Thymus (tissue), 11 donors: ENCODE measurements around the gene CDKL4. TPM values are rescaled to one million over a fixed set of nuclear protein-coding genes. Genes with fewer than 3 reads are reported as not detected.
A peak's percentile ranks its signal among the peaks of the same experiment; 100 is the strongest.
"Not testable (repeated sequence)": the region's sequence is repeated elsewhere in the genome, so short reads cannot be mapped to it uniquely, and the experiment has no call there.

Experiments
- DNase-seq, 9 donors: peaks; one replicate each; pipeline ENCODE4 v3.0.0-alpha.2; 2013; ENCODE audit warnings: low spot score in 9 of 9, low read depth in 6 of 9, missing footprints in 1 of 9
- H3K27ac ChIP-seq, 2 donors: one replicate each; pipeline ENCODE4 v1.5.1; 2013; ENCODE audit warnings: control low read depth in 1 of 2, low read depth in 1 of 2, low read length in 1 of 2, mild to moderate bottlenecking in 1 of 2, moderate library complexity in 1 of 2
- H3K27me3 ChIP-seq, 2 donors: one replicate each; pipeline ENCODE4 v1.5.1; 2013; ENCODE audit warnings: low read length in 1 of 2; ENCODE audit not compliant: control insufficient read depth in 2 of 2, insufficient read depth in 1 of 2
- H3K36me3 ChIP-seq, 2 donors: one replicate each; pipeline ENCODE4 v1.5.1; 2013; ENCODE audit warnings: low read length in 1 of 2, mild to moderate bottlenecking in 1 of 2, moderate library complexity in 1 of 2; ENCODE audit not compliant: control insufficient read depth in 2 of 2, insufficient read depth in 2 of 2
- H3K4me1 ChIP-seq, 2 donors: one replicate each; pipeline ENCODE4 v1.5.1; 2013; ENCODE audit warnings: low read length in 2 of 2; ENCODE audit not compliant: control insufficient read depth in 2 of 2, insufficient read depth in 2 of 2
- H3K4me3 ChIP-seq, 2 donors: one replicate each; pipeline ENCODE4 v1.5.1; 2013; ENCODE audit warnings: low read length in 2 of 2, control low read depth in 1 of 2, mild to moderate bottlenecking in 1 of 2
- H3K9me3 ChIP-seq, 2 donors: one replicate each; pipeline ENCODE4 v1.5.1; 2013; ENCODE audit warnings: low read length in 1 of 2, mild to moderate bottlenecking in 1 of 2; ENCODE audit not compliant: control insufficient read depth in 2 of 2, insufficient read depth in 1 of 2
- WGBS: extraction: QIAGEN DNeasy Blood & Tissue Kit; methylation state at CpG from one replicate; pipeline ENCODE4 v1.1.7; 2013; 5-methylcytosine and 5-hydroxymethylcytosine counted together
- polyA plus RNA-seq: library from polyadenylated mRNA; stranded (reverse); fragments of 200-250 nt; gene quantifications from one replicate; pipeline ENCODE4 v1.2.3, GENCODE V29; 2013
- total RNA-seq: library from RNA; stranded (reverse); fragments of 120-200 nt; gene quantifications from one replicate; pipeline ENCODE4 v1.2.4, GENCODE V29; 2013
- donor health status: healthy.

Gene CDKL4
- total and polyA plus RNA-seq, 2 donors = 0.43 to 0.99 TPM

DNA sequence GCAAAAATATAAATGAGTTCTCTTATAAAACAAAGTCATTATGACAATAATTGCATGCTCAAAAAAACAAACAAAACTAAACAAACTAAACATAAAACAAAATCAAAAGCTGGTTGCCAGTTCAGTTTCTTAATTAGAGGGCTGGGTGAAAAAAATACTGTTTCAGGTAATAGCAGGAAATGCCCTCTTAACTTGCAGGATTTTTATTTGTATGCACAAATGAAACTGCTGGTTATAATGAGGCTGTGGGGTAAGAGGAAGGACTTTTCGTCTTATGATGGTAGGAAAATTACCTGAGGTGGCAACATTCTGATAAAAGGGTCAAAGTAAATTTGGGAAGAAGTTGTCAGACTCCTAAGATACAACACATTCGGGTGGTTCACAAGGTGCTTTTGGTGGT lies 21.5 kb upstream of the CDKL4 start:
- no peaks in the 10 kb centered on the region for H3K4me1 ChIP-seq
- no peaks in the 10 kb centered on the region for H3K27me3 ChIP-seq
- H3K4me3 ChIP-seq = no peak overlapping the region
- H3K9me3 ChIP-seq = no peaks in the 10 kb centered on the region
- H3K27ac ChIP-seq = no peak overlapping the region
- peaks cover 0 to 3% of the 10 kb centered on the region in 2 donors for H3K36me3 ChIP-seq
- WGBS = 93% methylated on average over 2 of the region's 2 CpGs
- DNase-seq = no peak

DNA sequence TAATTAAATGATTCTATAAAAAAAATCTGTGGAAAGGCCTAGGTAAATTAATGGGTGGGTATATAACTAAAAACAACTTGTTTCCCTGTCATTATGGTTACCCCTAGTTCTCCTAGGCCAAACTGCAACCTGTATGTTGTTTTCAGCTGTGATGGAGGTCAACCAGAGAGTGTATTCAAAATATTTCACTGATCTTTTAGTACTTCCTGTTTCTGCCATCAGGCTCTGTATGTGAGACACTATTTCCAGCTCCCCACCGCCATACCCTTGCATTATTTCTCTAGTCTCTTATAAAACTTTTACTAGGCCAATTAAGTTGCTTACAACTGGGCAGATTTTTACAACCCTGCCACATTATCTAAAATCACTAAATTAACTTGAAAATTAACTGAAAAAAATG lies 21.0 kb upstream of the CDKL4 start:
- Histone ChIP-seq H3K36me3 (peaks cover 0 to 3% of the 10 kb centered on the region in 2 donors), H3K27me3 (no peaks in the 10 kb centered on the region), H3K9me3 (no peaks in the 10 kb centered on the region), H3K4me3 (no peak overlapping the region), H3K27ac (no peak overlapping the region), H3K4me1 (no peaks in the 10 kb centered on the region)
- no peak for DNase-seq
- WGBS = 94% methylated on average over 1 of the region's 1 CpG

DNA sequence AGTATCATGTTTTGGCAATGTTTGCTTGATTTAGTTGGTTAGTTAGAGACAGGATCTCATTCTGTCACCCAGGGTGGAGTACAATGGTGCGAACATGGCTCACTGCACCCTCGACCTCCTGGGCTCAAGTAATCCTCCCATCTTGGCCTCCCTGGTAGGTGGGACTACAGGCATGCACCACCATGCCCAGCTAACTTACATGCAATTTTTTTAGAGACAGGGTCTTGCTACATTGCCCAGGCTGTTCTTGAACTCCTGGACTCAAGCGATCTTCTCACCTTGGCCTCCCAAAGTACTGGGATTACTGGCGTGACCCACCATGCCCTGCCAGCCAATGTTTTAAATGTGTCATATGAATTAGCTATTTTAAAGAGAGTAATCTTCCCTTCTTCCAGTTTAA lies 16.3 kb upstream of the CDKL4 start:
- Histone ChIP-seq H3K9me3 (no peaks in the 10 kb centered on the region), H3K4me1 (no peaks in the 10 kb centered on the region), H3K27ac (no peak overlapping the region), H3K4me3 (no peak overlapping the region), H3K27me3 (no peaks in the 10 kb centered on the region), H3K36me3 (peaks cover 0 to 16% of the 10 kb centered on the region in 2 donors)
- 98% methylated on average over 4 of the region's 4 CpGs for WGBS
- no peak for DNase-seq

DNA sequence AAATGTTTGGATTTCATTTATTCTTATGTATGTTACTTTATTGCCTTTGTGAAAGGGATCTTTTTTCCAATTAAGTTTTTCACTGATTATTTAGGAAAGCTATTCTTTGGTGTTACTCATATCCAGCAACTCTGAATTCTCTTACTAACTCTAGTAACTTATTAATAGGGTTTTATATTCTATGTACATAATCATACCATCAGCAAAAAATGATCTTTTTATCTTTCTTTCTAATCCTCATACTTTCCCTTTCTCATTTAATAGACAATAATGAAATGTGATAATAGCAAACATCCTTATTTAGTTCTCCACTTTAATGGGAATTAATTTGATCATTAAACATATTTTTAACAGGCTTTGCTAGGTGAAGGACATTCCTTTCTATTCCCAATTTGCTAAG lies 12.3 kb upstream of the CDKL4 start:
- Histone ChIP-seq H3K27me3 (no peaks in the 10 kb centered on the region), H3K9me3 (peaks cover 0 to under 1% of the 10 kb centered on the region in 2 donors), H3K4me3 (no peak overlapping the region), H3K27ac (no peak overlapping the region), H3K36me3 (peaks cover 2 to 26% of the 10 kb centered on the region in 2 donors), H3K4me1 (no peaks in the 10 kb centered on the region)
- no peak for DNase-seq

DNA sequence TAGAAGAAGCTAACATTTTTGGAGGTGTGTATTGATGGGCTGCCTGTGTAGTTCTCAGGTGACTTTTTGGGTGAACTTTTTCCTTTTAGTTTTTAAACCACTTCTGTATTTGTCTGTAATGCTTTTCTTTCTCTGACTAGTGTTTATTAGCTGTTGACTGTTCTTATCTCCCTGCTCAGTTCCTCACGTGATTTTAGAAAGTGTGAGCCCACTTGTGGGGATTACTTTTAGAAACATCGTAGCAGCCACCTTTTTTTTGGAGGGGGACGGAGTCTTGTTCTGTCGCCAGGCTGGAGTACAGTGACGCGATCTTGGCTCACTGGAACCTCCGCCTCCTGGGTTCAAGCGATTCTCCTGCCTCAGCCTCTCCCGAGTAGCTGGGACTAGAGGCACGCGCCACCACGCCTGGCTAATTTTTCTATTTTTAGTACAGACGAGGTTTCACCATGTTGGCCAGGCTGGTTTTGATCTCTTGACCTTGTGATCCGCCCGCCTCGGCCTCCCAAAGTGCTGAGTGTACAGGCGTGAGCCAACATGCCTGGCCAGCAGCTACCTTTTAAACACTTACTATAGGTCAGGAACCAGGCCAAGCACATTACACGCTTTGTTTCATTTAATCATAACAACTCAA lies 9.2 kb upstream of the CDKL4 start:
- WGBS = 93% methylated on average over 18 of the region's 18 CpGs

DNA sequence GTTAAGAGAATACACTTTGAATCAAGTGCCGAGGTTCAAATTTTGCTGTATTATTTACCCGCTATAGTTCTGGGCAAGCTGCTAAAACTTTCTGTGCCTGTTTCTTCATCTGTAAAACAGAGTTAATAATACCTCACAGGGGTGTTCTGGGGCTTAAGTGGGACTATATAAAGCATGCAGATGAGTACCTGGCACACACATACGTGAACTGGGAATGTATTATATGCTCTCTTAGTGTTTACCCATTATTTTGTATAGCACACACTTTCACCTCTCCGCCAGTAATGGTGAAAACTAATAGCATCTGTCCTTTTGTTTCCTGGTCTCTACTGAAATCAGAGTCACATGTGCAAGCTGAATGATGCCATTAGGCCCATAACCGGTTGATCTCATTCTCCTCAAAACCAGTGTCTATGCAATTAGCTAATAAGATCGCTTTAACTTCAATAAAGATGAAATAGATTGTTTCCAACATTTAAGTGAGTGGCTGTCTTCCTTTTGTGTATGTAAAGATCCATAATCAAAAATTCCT lies 3.8 kb upstream of the CDKL4 start:
- H3K4me1 ChIP-seq = no peaks in the 10 kb centered on the region
- peaks cover 5 to 9% of the 10 kb centered on the region in 2 donors for H3K36me3 ChIP-seq
- no peak overlapping the region for H3K4me3 ChIP-seq
- H3K27me3 ChIP-seq = peaks cover 0 to 3% of the 10 kb centered on the region in 2 donors
- DNase-seq = no peak
- H3K27ac ChIP-seq = no peak overlapping the region
- peaks cover 0 to 11% of the 10 kb centered on the region in 2 donors for H3K9me3 ChIP-seq
- WGBS = 83% methylated on average over 6 of the region's 6 CpGs

More for the DNA sequence above, 9.2 kb upstream of the CDKL4 start:
- Histone ChIP-seq H3K9me3 (peaks cover 0 to 3% of the 10 kb centered on the region in 2 donors), H3K4me1 (no peaks in the 10 kb centered on the region), H3K27ac (no peak overlapping the region), H3K4me3 (no peak overlapping the region), H3K36me3 (peaks cover 5 to 24% of the 10 kb centered on the region in 2 donors), H3K27me3 (no peaks in the 10 kb centered on the region)
- DNase-seq = no peak

DNA sequence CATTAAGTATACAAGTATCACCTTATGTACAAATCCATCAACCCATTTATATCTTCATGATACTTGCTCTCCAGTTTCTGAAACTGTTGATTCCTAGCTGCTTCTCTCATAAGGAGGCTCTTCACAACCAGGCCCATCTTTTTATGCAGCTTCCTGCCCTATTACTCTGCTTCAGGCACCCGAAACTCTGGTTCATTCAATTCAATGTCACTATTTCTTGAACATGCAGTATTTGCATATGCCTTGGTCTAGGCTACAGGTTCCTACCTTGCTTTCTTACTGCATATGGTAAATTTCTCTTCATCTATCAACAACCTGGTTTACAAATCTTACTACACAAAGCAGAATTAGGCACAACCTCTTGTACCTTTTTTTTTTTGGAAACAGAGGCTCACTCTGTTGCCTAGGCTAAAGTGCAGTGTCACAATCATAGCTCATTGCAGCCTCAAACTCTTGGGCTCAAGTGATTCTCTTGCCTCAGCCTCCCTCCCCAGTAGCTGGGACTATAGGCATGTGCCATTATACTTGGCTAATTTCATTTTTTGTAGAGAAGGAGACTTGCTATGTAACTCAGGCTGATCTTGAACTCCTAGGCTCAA lies 2.7 kb upstream of the CDKL4 start:
- Histone ChIP-seq H3K4me1 (no peaks in the 10 kb centered on the region), H3K9me3 (peaks cover 0 to 11% of the 10 kb centered on the region in 2 donors), H3K36me3 (peaks cover 5 to 7% of the 10 kb centered on the region in 2 donors), H3K27me3 (peaks cover 0 to 3% of the 10 kb centered on the region in 2 donors), H3K4me3 (no peak overlapping the region), H3K27ac (no peak overlapping the region)
- 94% methylated on average over 1 of the region's 1 CpG for WGBS
- DNase-seq = no peak

DNA sequence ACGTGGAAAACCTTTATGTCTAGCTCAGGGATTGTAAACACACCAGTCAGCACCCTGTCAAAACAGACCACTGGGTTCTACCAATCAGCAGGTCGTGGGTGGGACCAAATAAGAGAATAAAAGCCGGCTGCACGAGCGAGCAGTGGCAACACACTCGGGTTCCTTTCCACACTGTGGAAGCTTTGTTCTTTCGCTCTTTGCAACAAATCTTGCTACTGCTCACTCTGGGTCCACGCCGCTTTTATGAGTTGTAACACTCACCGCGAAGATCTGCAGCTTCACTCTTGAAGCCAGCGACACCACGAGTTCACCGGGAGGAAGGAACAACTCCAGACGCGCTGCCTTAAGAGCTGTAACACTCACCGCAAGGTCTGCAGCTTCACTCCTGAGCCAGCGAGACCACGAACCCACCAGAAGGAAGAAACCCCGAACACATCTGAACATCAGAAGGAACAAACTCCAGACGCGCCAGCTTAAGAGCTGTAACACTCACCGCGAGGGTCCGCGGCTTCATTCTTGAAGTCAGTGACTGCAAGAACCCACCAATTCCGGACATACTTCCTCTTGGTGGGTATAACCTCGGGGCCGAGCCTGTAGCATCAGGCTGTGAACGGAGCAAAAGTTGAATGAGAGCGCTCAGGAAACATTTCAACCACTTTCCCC lies 1.3 kb upstream of the CDKL4 start:
- H3K36me3 ChIP-seq, H3K9me3 ChIP-seq, H3K4me1 ChIP-seq, H3K27me3 ChIP-seq: not testable (repeated sequence)
- peak overlapping the region in 1 of 2 donors; percentile 19 for H3K4me3 ChIP-seq
- 38% methylated on average over 31 of the region's 31 CpGs for WGBS
- peak overlapping the region in 1 of 2 donors; percentile 26 for H3K27ac ChIP-seq
- DNase-seq = peak in 3 of 9 donors; percentile 37 to 73 (median 46)

DNA sequence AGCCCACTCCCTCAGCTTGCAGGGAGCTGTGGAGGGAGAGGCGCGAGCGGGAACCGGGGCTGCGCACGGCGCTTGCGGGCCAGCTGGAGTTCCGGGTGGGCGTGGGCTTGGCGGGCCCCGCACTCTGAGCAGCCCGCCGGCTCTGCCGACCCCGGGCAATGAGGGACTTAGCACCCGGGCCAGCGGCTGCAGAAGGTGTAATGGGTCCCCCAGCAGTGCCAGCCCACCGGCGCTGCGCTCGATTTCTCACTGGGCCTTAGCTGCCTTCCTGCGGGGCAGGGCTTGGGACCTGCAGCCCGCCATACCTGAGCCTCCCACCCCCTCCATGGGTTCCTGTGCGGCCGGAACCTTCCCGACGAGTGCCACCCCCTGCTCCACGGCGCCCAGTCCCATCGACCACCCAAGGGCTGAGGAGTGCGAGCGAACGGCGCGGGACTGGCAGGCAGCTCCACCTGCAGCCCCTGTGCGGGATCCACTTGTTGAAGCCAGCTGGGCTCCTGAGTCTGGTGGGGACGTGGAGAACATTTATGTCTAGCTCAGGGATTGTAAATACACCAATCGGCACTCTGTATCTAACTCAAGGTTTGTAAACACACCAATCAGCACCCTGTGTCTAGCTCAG lies 582 bp upstream of the CDKL4 start:
- H3K4me1 ChIP-seq, H3K4me3 ChIP-seq, H3K27me3 ChIP-seq, DNase-seq, H3K36me3 ChIP-seq, H3K9me3 ChIP-seq, H3K27ac ChIP-seq: not testable (repeated sequence)
- 93% methylated on average over 39 of the region's 39 CpGs for WGBS
